Right renal cortex interstitium (tissue), 3 donors: ENCODE data around the gene C2orf15. TPM values are rescaled to one million over a fixed set of nuclear protein-coding genes. Genes with fewer than 3 reads are reported as not detected.
"Not testable (repeated sequence)": the region's sequence is repeated elsewhere in the genome, so short reads cannot be mapped to it uniquely, and the experiment has no call there.

ENCODE experiments used
- DNase-seq, 3 donors: peaks; one replicate each; pipeline ENCODE4 v3.0.0-alpha.2; 2013; ENCODE audit warnings: low read depth in 3 of 3, low spot score in 2 of 3
- polyA plus RNA-seq, 3 donors: library from polyadenylated mRNA; unstranded; fragments of 120-200 nt; gene quantifications; one replicate each; pipeline ENCODE4 v1.2.1, GENCODE V29; 2013; ENCODE audit not compliant: insufficient read length in 3 of 3

C2orf15 gene
- polyA plus RNA-seq = 10 to 100 TPM; 11.2 to 13.5 (median 12.5) TPM

GRCh38 chr2:99141110-99142108, at the start of gene C2orf15:
TSS of gene C2orf15 (plus strand) at chr2:99141707. CDS start at chr2:99150559, 8,852 bp downstream.
- peak; percentile 83 to 90 (median 86) for DNase-seq

GRCh38 chr2:99096728-99097127, 44.8 kb upstream of the C2orf15 start:
- DNase-seq = no peak

- DNase-seq = no peak
Measured at GRCh38 chr2:99101697-99102096, 39.8 kb upstream of the C2orf15 start.

GRCh38 chr2:99104006-99104405, 37.5 kb upstream of the C2orf15 start:
- DNase-seq = no peak

- DNase-seq = no peak
Measured at GRCh38 chr2:99106913-99107312, 34.6 kb upstream of the C2orf15 start.

GRCh38 chr2:99111236-99111635, 30.3 kb upstream of the C2orf15 start:
- DNase-seq = no peak

GRCh38 chr2:99111945-99112344, 29.6 kb upstream of the C2orf15 start:
- DNase-seq = no peak

- no peak for DNase-seq
Measured at GRCh38 chr2:99112617-99113016, 28.9 kb upstream of the C2orf15 start.

GRCh38 chr2:99127981-99128380, 13.5 kb upstream of the C2orf15 start:
- DNase-seq = no peak

- DNase-seq = not testable (repeated sequence)
Measured at GRCh38 chr2:99135044-99135556, 6.4 kb upstream of the C2orf15 start.

GRCh38 chr2:99139003-99139402, 2.5 kb upstream of the C2orf15 start:
- no peak for DNase-seq

GRCh38 chr2:99140056-99140859, 1.2 kb upstream of the C2orf15 start:
- DNase-seq = no peak

- no peak for DNase-seq
Measured at GRCh38 chr2:99140860-99141109, 722 bp upstream of the C2orf15 start.

- DNase-seq = no peak
Measured at GRCh38 chr2:99150706-99151105, 9.2 kb downstream of the C2orf15 start.

GRCh38 chr2:99152199-99152895, 10.8 kb downstream of the C2orf15 start:
- DNase-seq = no peak

GRCh38 chr2:99153921-99154604, 12.6 kb downstream of the C2orf15 start:
- no peak for DNase-seq

GRCh38 chr2:99154643-99155536, 13.4 kb downstream of the C2orf15 start, which contains the start of the genes LIPT1 and TSGA10:
TSS of gene LIPT1 (plus strand) at chr2:99154967. CDS start at chr2:99161958, 6,991 bp downstream.
TSS of gene TSGA10 (minus strand) at chr2:99154942. CDS start at chr2:99109439, 45,503 bp downstream.
- peak; percentile 80 to 89 (median 81) for DNase-seq

- DNase-seq = no peak
Measured at GRCh38 chr2:99156891-99157290, 15.4 kb downstream of the C2orf15 start.

- no peak for DNase-seq
Measured at GRCh38 chr2:99158599-99158998, 17.1 kb downstream of the C2orf15 start.
